ENCODE measurements around the gene ZFP28.

ZFP28 gene

DNA sequence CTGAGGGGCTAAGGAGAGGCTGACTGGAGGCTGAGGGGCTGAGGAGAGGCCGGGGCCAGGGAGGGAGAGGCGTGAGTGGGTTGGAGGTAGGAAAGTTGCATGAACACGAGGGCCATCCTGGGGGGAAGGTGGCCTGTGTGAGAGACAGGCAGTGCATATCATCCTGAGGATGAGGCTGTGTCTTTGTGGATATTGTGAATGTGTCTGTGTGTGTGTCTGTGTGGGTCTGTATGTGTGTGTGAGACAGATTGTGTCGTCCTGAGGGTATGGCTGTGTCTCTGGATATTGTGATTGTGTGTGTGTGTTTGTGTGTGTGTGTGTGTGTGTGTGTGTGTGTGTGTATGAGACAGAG, 56.8 kb downstream of the ZFP28 start:
- DNase-seq (ENCODE audit: low read depth in 2 of 2): no peak

GRCh38 chr19:56596676-56597075, 57.9 kb downstream of the ZFP28 start:
- no peak for DNase-seq (ENCODE audit: low read depth in 2 of 2)

DNA sequence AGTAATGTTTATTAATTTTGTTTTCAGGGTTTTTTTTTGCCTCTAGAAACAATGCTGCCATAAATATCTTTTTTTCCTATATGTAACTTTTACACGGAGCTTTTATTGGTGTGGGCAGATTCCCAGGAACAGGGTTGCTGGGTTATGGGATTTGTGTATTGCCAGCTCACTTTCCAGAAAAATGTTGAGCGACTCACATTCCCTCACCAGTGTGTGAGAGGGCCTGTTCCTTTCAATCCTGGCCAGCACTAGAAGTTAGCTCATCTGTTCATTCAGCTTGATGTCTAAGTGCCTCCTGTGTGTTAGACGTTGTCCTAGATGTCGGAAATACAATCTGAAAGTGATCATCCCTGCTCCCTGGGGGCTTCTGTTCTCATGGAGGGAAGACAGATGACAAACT, 58.9 kb downstream of the ZFP28 start:
- DNase-seq (ENCODE audit: low read depth in 2 of 2): no peak

GRCh38 chr19:56601375-56601774, 62.6 kb downstream of the ZFP28 start:
- no peak for DNase-seq (ENCODE audit: low read depth in 2 of 2)

DNA sequence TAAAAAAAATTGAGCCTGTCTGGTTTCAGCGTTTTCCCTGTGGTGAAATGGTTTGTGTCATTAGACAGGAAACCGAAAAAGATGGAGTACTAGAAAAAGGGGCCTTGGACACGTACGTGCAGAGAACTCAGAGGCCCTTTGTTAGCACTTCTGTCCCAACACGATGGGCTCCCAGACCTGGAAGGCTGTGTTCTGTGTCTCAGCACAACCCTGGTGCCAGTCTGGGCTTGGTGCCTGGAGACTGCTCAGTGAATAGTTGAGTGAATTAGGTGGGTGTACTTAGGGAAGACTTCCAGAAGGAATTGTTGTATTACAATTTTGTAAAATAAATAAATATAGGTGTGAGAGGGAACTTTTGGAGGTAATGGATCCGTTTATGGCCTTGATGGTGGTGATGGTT, 65.1 kb downstream of the ZFP28 start:
- DNase-seq (ENCODE audit: low read depth in 2 of 2): no peak
